Activated CD4-positive, alpha-beta memory T cell treated with anti-CD3 and anti-CD28 coated beads for 36 hours (primary cell): ENCODE data around the gene PRAC1. TPM values are rescaled to one million over a fixed set of nuclear protein-coding genes. Genes with fewer than 3 reads are reported as not detected.

Experiments
- CTCF ChIA-PET: fragments of 350-600 bp; sonication (Branson Sonifier 250); formaldehyde crosslinking; loops from one replicate; lab custom pipeline; 2021; ENCODE audit warnings: antibody characterized with exemption, inconsistent platforms; lab: Charles Lee
- POLR2A ChIA-PET: fragments of 350-600 bp; sonication (Branson Sonifier 250); formaldehyde crosslinking; loops from one replicate; lab custom pipeline; 2021; ENCODE audit warnings: antibody characterized with exemption; lab: Charles Lee
- DNase-seq: peaks from one replicate; pipeline ENCODE4 v3.0.0-alpha.2; 2020
- H3K27ac Mint-ChIP-seq: one replicate; pipeline ENCODE4 v1.8.0; 2021; ENCODE audit warnings: mixed read lengths
- H3K27me3 Mint-ChIP-seq: one replicate; pipeline ENCODE4 v1.8.0; 2021; ENCODE audit warnings: mixed read lengths
- H3K36me3 Mint-ChIP-seq: one replicate; pipeline ENCODE4 v1.8.0; 2021; ENCODE audit warnings: mixed read lengths
- H3K4me1 Mint-ChIP-seq: one replicate; pipeline ENCODE4 v1.8.0; 2021; ENCODE audit warnings: low read depth, mixed read lengths
- H3K4me3 Mint-ChIP-seq: one replicate; pipeline ENCODE4 v1.8.0; 2021; ENCODE audit warnings: mild to moderate bottlenecking, mixed read lengths
- H3K9me3 Mint-ChIP-seq: one replicate; pipeline ENCODE4 v1.8.0; 2021; ENCODE audit warnings: mixed read lengths
- intact Hi-C: fragments of 100-400 bp; cut with micrococcal nuclease; formaldehyde crosslinking; loops from one replicate; pipeline ENCODE4 v1.15.1; 2023
- microRNA-seq: library from miRNA; unstranded; fragments of <30 nt; microRNA quantifications from one replicate; pipeline ENCODE4 v1.2.0, GENCODE V29; 2022; ENCODE audit warnings: borderline number of aligned reads, borderline microRNAs expressed, borderline replicate concordance
- total RNA-seq, 2 experiments: library from RNA; stranded (reverse); gene quantifications; one replicate each; pipeline ENCODE4 v1.2.3, GENCODE V29; 2021

Gene PRAC1
- total RNA-seq, 2 experiments from 2014 or later, result not detected

GRCh38 chr17:48676963-48677558, 45.3 kb downstream of the PRAC1 start:
- CTCF ChIA-PET, result interaction anchor here (1.3 to 5.8 kb wide), 7 partner anchors 10 to 358 kb away, joined by 3 to 119 read pairs (median 17); no protein-coding TSS in a partner anchor
- Mint-ChIP-seq H3K4me1 (peaks cover 2% of the 10 kb centered on the region), H3K36me3 (no peaks in the 10 kb centered on the region), H3K9me3 (no peaks in the 10 kb centered on the region), H3K27ac (no peak overlapping the region), H3K4me3 (no peak overlapping the region), H3K27me3 (peaks cover 28% of the 10 kb centered on the region)
- intact Hi-C loops, result loop anchor here (5.0 kb wide), 2 partner anchors 45 to 115 kb away; partner anchors contain the start of genes PRAC1 and PRAC2
- DNase-seq, result no peak
- POLR2A ChIA-PET, result interaction anchor here (0.9 kb wide), 1 partner anchor 215 kb away, joined by 3 read pairs; the partner anchor contains the start of gene ATP5MC1

- H3K36me3 Mint-ChIP-seq, result no peaks in the 10 kb centered on the region
- H3K27ac Mint-ChIP-seq, result no peak overlapping the region
- ChIA-PET POLR2A (no interaction called here), CTCF (interaction anchor here (0.6 to 3.0 kb wide), 18 partner anchors 8 to 360 kb away, joined by 3 to 15 read pairs (median 3); no protein-coding TSS in a partner anchor)
- intact Hi-C loops, result no loop called here
- peaks cover 24% of the 10 kb centered on the region for H3K27me3 Mint-ChIP-seq
- H3K4me1 Mint-ChIP-seq, result peaks cover 5% of the 10 kb centered on the region
- no peaks in the 10 kb centered on the region for H3K9me3 Mint-ChIP-seq
- H3K4me3 Mint-ChIP-seq, result no peak overlapping the region
- no peak for DNase-seq
Measured at GRCh38 chr17:48672340-48672739, 50.0 kb downstream of the PRAC1 start.

Small RNA genes within 50 kb of the gene (microRNA-seq; reads per million reads assigned to microRNA genes)
- gene MIR3185, result not detected

Other genes starting within 250 kb of the PRAC1 start
- not detected for gene HOXB1, start 191.5 kb downstream of the PRAC1 start, total RNA-seq
- 10 to 100 TPM; 13.3 to 16.8 TPM for gene HOXB2, start 177.4 kb downstream of the PRAC1 start, total RNA-seq
- 1 to 10 TPM; 2.3 TPM for gene HOXB4, start 144.2 kb downstream of the PRAC1 start, total RNA-seq
- gene HOXB3, start 132.3 kb downstream of the PRAC1 start, total RNA-seq, result 1 to 10 TPM; 2.6 TPM
- gene HOXB5, start 128.7 kb downstream of the PRAC1 start, total RNA-seq, result not detected
- under 1 TPM; 0.21 to 0.22 TPM for gene HOXB6, start 117.5 kb downstream of the PRAC1 start, total RNA-seq
- under 1 TPM; 0.36 to 0.44 TPM for gene HOXB7, start 111.5 kb downstream of the PRAC1 start, total RNA-seq
- not detected for gene HOXB8, start 107.2 kb downstream of the PRAC1 start, total RNA-seq
- gene HOXB9, start 96.2 kb downstream of the PRAC1 start, total RNA-seq, result 1 to 10 TPM; 1.4 to 1.5 TPM
- gene PRAC2, start 667 bp upstream of the PRAC1 start, total RNA-seq, result not detected
- not detected for gene HOXB13, start 6.2 kb upstream of the PRAC1 start, total RNA-seq
- gene TTLL6, start 94.7 kb upstream of the PRAC1 start, total RNA-seq, result not detected
- gene CALCOCO2, start 108.5 kb upstream of the PRAC1 start, total RNA-seq, result 10 to 100 TPM; 65.1 to 72.1 TPM
- 100 to 1,000 TPM; 119 to 129 TPM for gene ATP5MC1, start 170.3 kb upstream of the PRAC1 start, total RNA-seq
- gene UBE2Z, start 185.9 kb upstream of the PRAC1 start, total RNA-seq, result 100 to 1,000 TPM; 102 to 109 TPM
- 100 to 1,000 TPM in 1 of 2 experiments, 10 to 100 TPM in 1; 93.5 to 105 TPM for gene SNF8, start 222.3 kb upstream of the PRAC1 start, total RNA-seq
- not detected for gene GIP, start 246.1 kb upstream of the PRAC1 start, total RNA-seq